ENCODE measurements around the gene PERCC1.

PERCC1 gene

GRCh38 chr16:1430759-1431496 is at the start of gene PERCC1:
Gene PERCC1 (plus strand): TSS chr16:1431078. CDS start chr16:1432594, 1,516 bp downstream.
- no peak for TF ChIP-seq CTCF (IDR thresholded peaks at IDR 0.05; ENCODE audit: low read depth, low read length)
- DNase-seq (ENCODE audit: extremely low read depth, low read depth): no peak

DNA sequence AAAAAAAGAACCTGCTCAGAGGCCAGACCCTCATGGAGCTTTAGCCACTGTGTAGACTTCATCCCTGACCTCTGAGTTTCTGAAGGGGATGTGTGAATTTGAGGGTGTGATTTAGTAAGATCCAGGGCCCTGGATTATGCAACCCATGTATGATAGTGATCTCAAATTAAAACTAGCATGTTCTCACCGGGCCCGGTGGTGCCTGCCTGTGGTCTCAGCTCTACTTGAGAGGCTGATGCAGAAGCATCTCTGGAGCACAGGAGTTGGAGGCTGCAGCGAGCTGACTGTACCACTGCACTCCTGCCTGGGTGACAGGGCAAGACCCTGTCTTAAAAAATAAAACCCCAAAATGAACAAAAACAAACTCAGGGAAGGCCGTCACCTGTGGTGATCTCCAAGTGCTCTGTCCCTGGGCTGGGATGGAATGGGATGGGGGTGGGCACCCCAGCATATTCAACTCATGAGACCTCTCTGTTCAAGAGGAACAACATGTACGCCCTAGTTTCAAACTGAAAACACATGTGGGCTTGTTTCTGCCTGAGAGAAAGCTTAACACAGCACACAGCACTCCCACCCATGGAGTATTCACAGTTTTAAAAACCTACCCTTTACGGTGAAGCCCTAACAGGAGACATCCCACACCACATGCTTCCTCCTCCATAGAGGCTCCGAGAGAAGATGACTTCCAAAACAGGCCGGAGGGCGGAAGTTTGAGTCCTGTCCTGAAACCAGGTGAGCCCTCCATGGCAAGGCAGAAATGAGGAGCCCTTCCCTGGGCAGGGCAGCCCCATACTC is 49.1 kb upstream of the PERCC1 start:
- no peak for DNase-seq (ENCODE audit: extremely low read depth, low read depth)
- no peak for TF ChIP-seq CTCF (IDR thresholded peaks at IDR 0.05; ENCODE audit: low read depth, low read length)

- no peak for TF ChIP-seq CTCF (IDR thresholded peaks at IDR 0.05; ENCODE audit: low read depth, low read length)
- no peak for DNase-seq (ENCODE audit: extremely low read depth, low read depth)
Measured at GRCh38 chr16:1383556-1383955, 47.3 kb upstream of the PERCC1 start.

- no peak for TF ChIP-seq CTCF (IDR thresholded peaks at IDR 0.05; ENCODE audit: low read depth, low read length)
- DNase-seq (ENCODE audit: extremely low read depth, low read depth): no peak
Measured at GRCh38 chr16:1385232-1385631, 45.6 kb upstream of the PERCC1 start.

GRCh38 chr16:1387331-1387730 is 43.5 kb upstream of the PERCC1 start:
- TF ChIP-seq CTCF (IDR thresholded peaks at IDR 0.05; ENCODE audit: low read depth, low read length): no peak
- DNase-seq (ENCODE audit: extremely low read depth, low read depth): no peak

DNA sequence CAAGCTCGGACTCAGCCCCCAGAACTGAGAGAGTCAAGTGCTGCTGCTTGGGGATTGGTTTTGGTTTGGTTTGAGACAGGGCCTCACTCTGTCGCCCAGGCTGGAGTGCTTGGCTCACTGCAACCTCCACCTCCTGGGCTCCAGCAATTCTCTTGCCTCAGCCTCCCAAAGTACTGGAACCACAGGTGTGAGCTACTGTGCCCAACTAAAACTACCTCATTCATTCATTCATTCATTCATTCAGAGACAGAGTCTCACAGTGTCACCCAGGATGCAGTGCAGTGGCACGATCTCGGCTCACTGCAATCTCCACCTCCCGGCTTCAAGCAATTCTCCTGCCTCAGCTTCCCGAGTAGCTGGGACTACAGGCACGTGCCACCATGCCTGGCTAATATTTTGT is 41.1 kb upstream of the PERCC1 start:
- no peak for TF ChIP-seq CTCF (IDR thresholded peaks at IDR 0.05; ENCODE audit: low read depth, low read length)
- no peak for DNase-seq (ENCODE audit: extremely low read depth, low read depth)

GRCh38 chr16:1390239-1390779 is 40.6 kb upstream of the PERCC1 start:
- no peak for TF ChIP-seq CTCF (IDR thresholded peaks at IDR 0.05; ENCODE audit: low read depth, low read length)

More at GRCh38 chr16:1390239-1390779, 40.6 kb upstream of the PERCC1 start:
- no peak for DNase-seq (ENCODE audit: extremely low read depth, low read depth)
